CD4-positive, alpha-beta T cell (primary cell): ENCODE data around the gene RPL7L1. TPM values are rescaled to one million over a fixed set of nuclear protein-coding genes. Genes with fewer than 3 reads are reported as not detected.

ENCODE experiments used
- ATAC-seq: fragments of 200-7000 bp; cut with Tn5 transposase; one replicate; pipeline ENCODE4 v1.10.0; 2022; ENCODE audit warnings: mild to moderate bottlenecking; ENCODE audit not compliant: poor library complexity
- CTCF ChIA-PET: fragments of 350-600 bp; sonication (Branson Sonifier 250); formaldehyde crosslinking; loops from one replicate; lab custom pipeline; 2021; ENCODE audit warnings: antibody characterized with exemption, inconsistent platforms; lab: Charles Lee
- POLR2A ChIA-PET: fragments of 350-600 bp; sonication (Branson Sonifier 250); formaldehyde crosslinking; loops from one replicate; lab custom pipeline; 2021; ENCODE audit warnings: antibody characterized with exemption, inconsistent platforms; lab: Charles Lee
- DNase-seq, 14 experiments: peaks; one replicate each; pipeline ENCODE4 v3.0.0-alpha.2; 2013 to 2020; ENCODE audit warnings: mixed read lengths in 2 of 14
- H3K27ac ChIP-seq, 2 donors: one replicate each; pipeline versions ENCODE4 v1.5.1 to v1.7.0; 2013; ENCODE audit warnings: low read length in 2 of 2, low read depth in 1 of 2, mild to moderate bottlenecking in 1 of 2
- H3K27me3 ChIP-seq, 2 experiments: 1 replicate in 1 of 2; 2 replicates in 1 of 2; pipeline versions ENCODE4 v1.6.1 to v1.7.0; 2013; ENCODE audit warnings: low read length in 2 of 2, control low read depth in 1 of 2, mild to moderate bottlenecking in 1 of 2, moderate library complexity in 1 of 2; ENCODE audit not compliant: insufficient read depth in 2 of 2, control insufficient read depth in 1 of 2
- H3K36me3 ChIP-seq: one replicate; pipeline ENCODE4 v1.6.1; 2013; ENCODE audit warnings: low read length, control low read depth; ENCODE audit not compliant: insufficient read depth
- H3K4me1 ChIP-seq: one replicate; pipeline ENCODE4 v1.6.1; 2013; ENCODE audit warnings: low read length, control low read depth; ENCODE audit not compliant: insufficient read depth
- H3K4me3 ChIP-seq: one replicate; pipeline ENCODE4 v1.5.1; 2013; ENCODE audit warnings: mild to moderate bottlenecking, low read length, moderate library complexity
- H3K9me3 ChIP-seq, 2 experiments: 1 replicate in 1 of 2; 2 replicates in 1 of 2; pipeline versions ENCODE4 v1.6.1 to v1.7.0; 2013; ENCODE audit warnings: low read length in 2 of 2, mild to moderate bottlenecking in 2 of 2, control low read depth in 1 of 2, moderate library complexity in 1 of 2; ENCODE audit not compliant: control insufficient read depth in 1 of 2, insufficient read depth in 1 of 2
- H3K27ac Mint-ChIP-seq: one replicate; pipeline ENCODE4 v1.8.0; 2020; ENCODE audit warnings: mixed read lengths
- H3K27me3 Mint-ChIP-seq: one replicate; pipeline ENCODE4 v1.8.0; 2021; ENCODE audit warnings: mixed read lengths
- H3K36me3 Mint-ChIP-seq: one replicate; pipeline ENCODE4 v1.8.0; 2021; ENCODE audit warnings: low read depth, mixed read lengths
- H3K4me1 Mint-ChIP-seq: one replicate; pipeline ENCODE4 v1.8.0; 2021; ENCODE audit warnings: low read depth, mixed read lengths
- H3K4me3 Mint-ChIP-seq: one replicate; pipeline ENCODE4 v1.8.0; 2020; ENCODE audit warnings: mild to moderate bottlenecking, mixed read lengths
- H3K9me3 Mint-ChIP-seq: one replicate; pipeline ENCODE4 v1.8.0; 2020; ENCODE audit warnings: mixed read lengths
- CTCF ChIP-seq: fragments of 200-600 bp; IDR thresholded peaks from one replicate; pipeline ENCODE4 v1.8.0; 2022; ENCODE audit warnings: antibody characterized with exemption, mild to moderate bottlenecking
- intact Hi-C, 2 experiments: fragments of 100-400 bp; cut with DNase I in 1 of 2; cut with micrococcal nuclease in 1 of 2; formaldehyde crosslinking; loops; one replicate each; pipeline versions ENCODE4 v1.15.1 to v1.9.0; 2023 to 2025; cut with DNase I, micrococcal nuclease
- total RNA-seq, 174 experiments: library from RNA in 2 of 174; stranded (reverse) in 2 of 174; gene quantifications; one replicate each; pipeline ENCODE4 v1.2.3 and lab custom pipeline; 2021 to 2026

RPL7L1 gene
- total RNA-seq, 2 experiments from 2014 or later, result 76.1 TPM

- Mint-ChIP-seq H3K4me1 (peaks cover 18% of the 10 kb centered on the region), H3K36me3 (peaks cover 82% of the 10 kb centered on the region), H3K9me3 (no peaks in the 10 kb centered on the region), H3K27ac (peak overlapping the region; percentile 38), H3K27me3 (no peaks in the 10 kb centered on the region), H3K4me3 (no peak overlapping the region)
- H3K36me3 ChIP-seq, result peaks cover 77% of the 10 kb centered on the region
- no peak for TF ChIP-seq CTCF
- ChIA-PET POLR2A (interaction anchor here (1.1 to 1.4 kb wide), 3 partner anchors 9 to 46 kb away, joined by 3 to 6 read pairs (median 3); partner anchors contain the start of genes CNPY3 and PPP2R5D), CTCF (interaction anchor here (0.6 kb wide), 1 partner anchor 661 kb away, joined by 3 read pairs; no protein-coding TSS in a partner anchor)
- ATAC-seq (no peak), DNase-seq (no peak)
- peaks cover 27% of the 10 kb centered on the region for H3K4me1 ChIP-seq
- no peaks in the 10 kb centered on the region for H3K9me3 ChIP-seq
- H3K27ac ChIP-seq, result no peak overlapping the region
- no peak overlapping the region for H3K4me3 ChIP-seq
- intact Hi-C loops, result no loop called here
- H3K27me3 ChIP-seq, result no peaks in the 10 kb centered on the region
These were observed 58.4 kb downstream of the RPL7L1 start for GRCh38 chr6:42937548-42938427.

- ATAC-seq, result no peak
- TF ChIP-seq CTCF, result no peak
- ChIA-PET POLR2A (interaction anchor here (1.4 kb wide), 1 partner anchor 9 kb away, joined by 6 read pairs; the partner anchor contains the start of gene CNPY3), CTCF (no interaction called here)
- H3K27ac ChIP-seq, result no peak overlapping the region
- Mint-ChIP-seq H3K4me1 (peaks cover 12% of the 10 kb centered on the region), H3K9me3 (no peaks in the 10 kb centered on the region), H3K27me3 (no peaks in the 10 kb centered on the region), H3K27ac (no peak overlapping the region), H3K36me3 (peaks cover 77% of the 10 kb centered on the region), H3K4me3 (no peak overlapping the region)
- intact Hi-C loops, result no loop called here
- no peaks in the 10 kb centered on the region for H3K9me3 ChIP-seq
- no peaks in the 10 kb centered on the region for H3K27me3 ChIP-seq
- H3K4me3 ChIP-seq, result no peak overlapping the region
- H3K4me1 ChIP-seq, result peaks cover 23% of the 10 kb centered on the region
- H3K36me3 ChIP-seq, result peaks cover 75% of the 10 kb centered on the region
- DNase-seq, result no peak
These were observed 59.0 kb downstream of the RPL7L1 start for GRCh38 chr6:42938428-42938796.

GRCh38 chr6:42938987-42939809 is 59.8 kb downstream of the RPL7L1 start:
- Histone ChIP-seq H3K4me1 (peaks cover 17% of the 10 kb centered on the region), H3K9me3 (no peaks in the 10 kb centered on the region), H3K27ac (no peak overlapping the region), H3K27me3 (no peaks in the 10 kb centered on the region), H3K36me3 (peaks cover 77% of the 10 kb centered on the region), H3K4me3 (no peak overlapping the region)
- ChIA-PET CTCF (no interaction called here), POLR2A (interaction anchor here (1.2 kb wide), 1 partner anchor 10 kb away, joined by 6 read pairs; the partner anchor contains the start of gene CNPY3)
- H3K9me3 Mint-ChIP-seq, result no peaks in the 10 kb centered on the region
- no peak overlapping the region for H3K4me3 Mint-ChIP-seq
- intact Hi-C loops, result no loop called here
- no peak for TF ChIP-seq CTCF
- ATAC-seq, result no peak
- H3K27ac Mint-ChIP-seq, result no peak overlapping the region
- no peak for DNase-seq
- no peaks in the 10 kb centered on the region for H3K27me3 Mint-ChIP-seq
- H3K4me1 Mint-ChIP-seq, result peaks cover 9% of the 10 kb centered on the region
- peaks cover 77% of the 10 kb centered on the region for H3K36me3 Mint-ChIP-seq

Other genes with a start within 250 kb of the RPL7L1 start
- gene PRPH2, start 157.0 kb upstream of the RPL7L1 start, total RNA-seq, result under 1 TPM; 0.08 to 0.11 TPM
- 10 to 100 TPM; 67.3 to 68.3 TPM for gene TBCC, start 133.5 kb upstream of the RPL7L1 start, total RNA-seq
- 10 to 100 TPM; 15.0 to 15.8 TPM for gene BICRAL, start 97.6 kb upstream of the RPL7L1 start, total RNA-seq
- gene PTCRA, start 36.4 kb downstream of the RPL7L1 start, total RNA-seq, result not detected
- 10 to 100 TPM; 41.2 to 43.8 TPM for gene CNPY3, start 49.9 kb downstream of the RPL7L1 start, total RNA-seq
- gene GNMT, start 81.1 kb downstream of the RPL7L1 start, total RNA-seq, result 1 to 10 TPM; 1.2 to 2.1 TPM
- 10 to 100 TPM; 12.8 to 13.6 TPM for gene PEX6, start 99.6 kb downstream of the RPL7L1 start, total RNA-seq
- 10 to 100 TPM; 15.3 to 17.5 TPM for gene PPP2R5D, start 105.0 kb downstream of the RPL7L1 start, total RNA-seq
- 10 to 100 TPM; 13.6 to 17.0 TPM for gene MEA1, start 134.3 kb downstream of the RPL7L1 start, total RNA-seq
- gene KLHDC3, start 134.6 kb downstream of the RPL7L1 start, total RNA-seq, result 10 to 100 TPM; 21.0 to 22.3 TPM
- 10 to 100 TPM; 17.2 to 17.7 TPM for gene RRP36, start 142.0 kb downstream of the RPL7L1 start, total RNA-seq
- gene CUL7, start 174.2 kb downstream of the RPL7L1 start, total RNA-seq, result 1 to 10 TPM; 5.9 to 6.9 TPM
- gene MRPL2, start 179.8 kb downstream of the RPL7L1 start, total RNA-seq, result 10 to 100 TPM; 42.8 to 48.0 TPM
- 10 to 100 TPM; 39.6 to 40.8 TPM for gene KLC4, start 180.0 kb downstream of the RPL7L1 start, total RNA-seq
- 1 to 10 TPM; 1.2 to 1.6 TPM for gene PTK7, start 196.7 kb downstream of the RPL7L1 start, total RNA-seq